IMR-90 (cell line): ENCODE data around the gene ABHD18.

Source experiments
- BHLHE40 ChIP-seq: fragments of 150-350 bp; IDR thresholded peaks from 2 replicates; pipeline ENCODE4 v1.6.1; 2016; ENCODE audit warnings: mild to moderate bottlenecking, low read depth, low read length
- CHD1 ChIP-seq: IDR thresholded peaks from 2 replicates; pipeline ENCODE4 v1.6.1; 2012; ENCODE audit warnings: low read depth, low read length, improper control_type of control experiment
- CTCF ChIP-seq: conservative IDR thresholded peaks from 2 replicates; pipeline ENCODE4 v1.5.1; 2012; ENCODE audit warnings: mild to moderate bottlenecking, low read depth, low read length, improper control_type of control experiment
- FOS ChIP-seq: fragments of 150-350 bp; IDR thresholded peaks from 2 replicates; pipeline ENCODE4 v1.6.1; 2016; ENCODE audit warnings: low read depth, low read length
- MAFK ChIP-seq: IDR thresholded peaks from 2 replicates; pipeline ENCODE4 v1.6.1; 2012; ENCODE audit warnings: low read depth, low read length, improper control_type of control experiment
- MXI1 ChIP-seq: IDR thresholded peaks from 2 replicates; pipeline ENCODE4 v1.6.1; 2012; ENCODE audit warnings: low read depth, mild to moderate bottlenecking, low read length, moderate library complexity, borderline replicate concordance
- NFE2L2 ChIP-seq: fragments of 150-350 bp; IDR thresholded peaks from 2 replicates; pipeline ENCODE4 v1.6.1; 2016; ENCODE audit warnings: low read depth, mild to moderate bottlenecking, low read length
- POLR2A ChIP-seq: IDR thresholded peaks from 2 replicates; pipeline ENCODE4 v1.6.1; 2012; ENCODE audit warnings: mild to moderate bottlenecking, low read depth, low read length
- RAD21 ChIP-seq: IDR thresholded peaks from 2 replicates; pipeline ENCODE4 v1.6.1; 2012; ENCODE audit warnings: low read length, improper control_type of control experiment
- RCOR1 ChIP-seq: IDR thresholded peaks from 2 replicates; pipeline ENCODE4 v1.6.1; 2012; ENCODE audit warnings: mild to moderate bottlenecking, low read length, improper control_type of control experiment; ENCODE audit not compliant: insufficient replicate concordance
- SMC3 ChIP-seq: fragments of 150-350 bp; IDR thresholded peaks from 2 replicates; pipeline ENCODE4 v1.6.1; 2016; ENCODE audit warnings: low read depth, mild to moderate bottlenecking, antibody characterized with exemption, low read length, moderate library complexity

DNA sequence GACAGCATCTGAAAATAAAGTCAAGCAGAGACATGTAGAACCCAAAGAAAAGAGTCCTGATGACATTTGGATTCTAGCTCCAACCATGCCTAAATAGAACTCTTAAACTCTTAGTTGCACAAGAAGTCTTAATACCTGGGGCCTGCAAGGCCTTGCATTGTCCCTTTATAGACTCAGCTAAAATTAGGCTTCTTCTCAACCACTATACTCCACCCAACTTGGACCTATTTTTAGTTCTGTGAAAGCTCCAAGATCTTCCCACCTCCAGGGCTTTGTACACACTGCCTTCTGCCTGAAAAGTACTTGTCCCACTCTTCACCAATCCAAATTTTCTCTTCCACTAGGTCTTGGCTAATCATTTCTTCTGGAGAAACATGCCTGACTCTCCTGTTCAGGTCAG lies 48.1 kb upstream of the ABHD18 start:
- no peak for TF ChIP-seq CTCF
- no peak for TF ChIP-seq POLR2A
- no peak for TF ChIP-seq FOS
- no peak for TF ChIP-seq MXI1
- TF ChIP-seq SMC3, result no peak
- TF ChIP-seq RCOR1, result no peak
- TF ChIP-seq BHLHE40, result no peak
- no peak for TF ChIP-seq NFE2L2
- no peak for TF ChIP-seq RAD21
- no peak for TF ChIP-seq CHD1
- no peak for TF ChIP-seq MAFK
